ENCODE results near the gene DNASE2. TPM values are rescaled to one million over a fixed set of nuclear protein-coding genes. Genes with fewer than 3 reads are reported as not detected.

The DNASE2 gene
- total RNA-seq, 1 experiment from 2014 or later: 22.7 TPM

- TF ChIP-seq CTCF (conservative IDR thresholded peaks at IDR 0.05; ENCODE audit: low read depth, low read length): no peak
- TF ChIP-seq EZH2 (IDR thresholded peaks at IDR 0.05; ENCODE audit: borderline replicate concordance, low read depth, low read length, poor library complexity, severe bottlenecking): no peak
- CTCF ChIA-PET: no interaction called here
- no peaks in the 10 kb centered on the region for H3K27me3 ChIP-seq (replicated peaks; ENCODE audit: insufficient read depth, low read depth, low read length, poor library complexity)
- peaks cover 14% of the 10 kb centered on the region for H3K36me3 ChIP-seq (ENCODE audit: insufficient read depth, low read length, poor library complexity, severe bottlenecking)
- no peaks in the 10 kb centered on the region for H3K9me3 ChIP-seq (ENCODE audit: low read depth, low read length, poor library complexity, severe bottlenecking)
- no peak overlapping the region for H3K4me3 ChIP-seq (ENCODE audit: low read depth, low read length, poor library complexity, severe bottlenecking)
- no peaks in the 10 kb centered on the region for H3K4me1 ChIP-seq (ENCODE audit: insufficient read depth, low read length, poor library complexity, severe bottlenecking)
- DNase-seq (ENCODE audit: low spot score): no peak
- intact Hi-C loops (cut with micrococcal nuclease; ENCODE audit: unreplicated experiment): no loop called here
- POLR2A ChIA-PET (ENCODE audit: low non-redundant PET): no interaction called here
- H3K27ac ChIP-seq (ENCODE audit: low read depth, low read length, poor library complexity, severe bottlenecking): no peak overlapping the region
- BruUV-seq (replicated peaks): no TSS peak
These were observed 6.2 kb downstream of the DNASE2 start for GRCh38 chr19:12875086-12875485.

- POLR2A ChIA-PET (ENCODE audit: low non-redundant PET): no interaction called here
These were observed 7.1 kb downstream of the DNASE2 start for GRCh38 chr19:12873891-12874745.

More at GRCh38 chr19:12873891-12874745, 7.1 kb downstream of the DNASE2 start:
- peaks cover 14% of the 10 kb centered on the region for H3K36me3 ChIP-seq (ENCODE audit: insufficient read depth, low read length, poor library complexity, severe bottlenecking)
- CTCF ChIA-PET: no interaction called here
- BruUV-seq (replicated peaks): no TSS peak
- no peak overlapping the region for H3K27ac ChIP-seq (ENCODE audit: low read depth, low read length, poor library complexity, severe bottlenecking)
- H3K27me3 ChIP-seq (replicated peaks; ENCODE audit: insufficient read depth, low read depth, low read length, poor library complexity): no peaks in the 10 kb centered on the region
- DNase-seq (ENCODE audit: low spot score): no peak
- no peaks in the 10 kb centered on the region for H3K9me3 ChIP-seq (ENCODE audit: low read depth, low read length, poor library complexity, severe bottlenecking)
- H3K4me3 ChIP-seq (ENCODE audit: low read depth, low read length, poor library complexity, severe bottlenecking): no peak overlapping the region
- intact Hi-C loops (cut with micrococcal nuclease; ENCODE audit: unreplicated experiment): no loop called here
- TF ChIP-seq CTCF (conservative IDR thresholded peaks at IDR 0.05; ENCODE audit: low read depth, low read length) (no peak), EZH2 (IDR thresholded peaks at IDR 0.05; ENCODE audit: borderline replicate concordance, low read depth, low read length, poor library complexity, severe bottlenecking) (no peak)
- H3K4me1 ChIP-seq (ENCODE audit: insufficient read depth, low read length, poor library complexity, severe bottlenecking): no peaks in the 10 kb centered on the region

Measured in A673 (cell line).